T-helper 2 cell treated with Interferon-gamma antibody and Interleukin-4, amounts not matched to agents 5 μg/mL and 100 μg/mL, for 36 hours (primary cell): ENCODE measurements around the gene SELENOT.
A peak's percentile ranks its signal among the peaks of the same experiment; 100 is the strongest.
"Not testable (repeated sequence)": the region's sequence is repeated elsewhere in the genome, so short reads cannot be mapped to it uniquely, and the experiment has no call there.

Experiments
- DNase-seq: peaks from one replicate; pipeline ENCODE4 v3.0.0; 2021; ENCODE audit warnings: low spot score
- H3K27ac Mint-ChIP-seq: one replicate; pipeline ENCODE4 v1.8.0; 2021; ENCODE audit warnings: mild to moderate bottlenecking, mixed read lengths
- H3K27me3 Mint-ChIP-seq: one replicate; pipeline ENCODE4 v1.8.0; 2021; ENCODE audit warnings: low read depth, mixed read lengths
- H3K36me3 Mint-ChIP-seq: one replicate; pipeline ENCODE4 v1.8.0; 2021; ENCODE audit warnings: low read depth, mixed read lengths
- H3K4me1 Mint-ChIP-seq: one replicate; pipeline ENCODE4 v1.8.0; 2021; ENCODE audit warnings: low read depth, mixed read lengths
- H3K4me3 Mint-ChIP-seq: one replicate; pipeline ENCODE4 v1.8.0; 2022; ENCODE audit warnings: mild to moderate bottlenecking, moderate library complexity, mixed read lengths
- H3K9me3 Mint-ChIP-seq: one replicate; pipeline ENCODE4 v1.8.0; 2021; ENCODE audit warnings: mixed read lengths

Gene SELENOT

DNA sequence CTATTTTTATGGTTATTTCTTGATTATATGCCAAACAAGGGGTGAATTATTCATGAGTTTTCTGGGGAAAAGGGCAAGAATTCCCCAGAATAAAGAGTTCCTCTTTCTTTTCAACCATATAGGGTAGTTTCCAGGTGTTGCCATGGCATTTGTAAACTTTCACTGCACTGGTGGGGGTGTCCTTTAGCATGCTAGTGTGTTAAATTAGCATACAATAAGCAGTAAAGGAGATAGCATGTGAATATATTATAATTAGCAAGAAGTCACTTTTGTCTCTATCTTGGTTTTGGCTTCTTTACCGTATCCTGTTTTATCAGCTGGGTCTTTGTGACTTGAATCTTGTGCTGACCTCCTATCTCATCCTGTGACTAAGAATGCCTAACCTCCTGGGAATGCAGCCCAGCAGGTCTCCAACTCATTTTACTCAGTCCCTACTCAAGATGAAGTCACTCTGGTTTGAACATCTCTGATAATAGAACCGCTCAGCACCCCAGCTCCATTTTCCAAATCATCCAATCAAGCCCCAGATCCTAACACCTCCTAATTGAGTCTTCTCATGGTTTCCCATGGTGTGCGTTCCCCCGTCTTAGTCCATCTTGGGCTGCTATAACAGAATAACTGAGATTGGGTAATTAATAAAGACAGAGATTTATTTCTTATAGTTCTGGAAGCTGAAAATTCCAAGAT is 3.4 kb upstream of the SELENOT start:
- H3K4me3 Mint-ChIP-seq: no peak overlapping the region
- H3K27me3 Mint-ChIP-seq: no peaks in the 10 kb centered on the region
- no peaks in the 10 kb centered on the region for H3K9me3 Mint-ChIP-seq
- DNase-seq: no peak
- peaks cover 27% of the 10 kb centered on the region for H3K36me3 Mint-ChIP-seq
- peaks cover 29% of the 10 kb centered on the region for H3K4me1 Mint-ChIP-seq
- H3K27ac Mint-ChIP-seq: peak overlapping the region; percentile 3

DNA sequence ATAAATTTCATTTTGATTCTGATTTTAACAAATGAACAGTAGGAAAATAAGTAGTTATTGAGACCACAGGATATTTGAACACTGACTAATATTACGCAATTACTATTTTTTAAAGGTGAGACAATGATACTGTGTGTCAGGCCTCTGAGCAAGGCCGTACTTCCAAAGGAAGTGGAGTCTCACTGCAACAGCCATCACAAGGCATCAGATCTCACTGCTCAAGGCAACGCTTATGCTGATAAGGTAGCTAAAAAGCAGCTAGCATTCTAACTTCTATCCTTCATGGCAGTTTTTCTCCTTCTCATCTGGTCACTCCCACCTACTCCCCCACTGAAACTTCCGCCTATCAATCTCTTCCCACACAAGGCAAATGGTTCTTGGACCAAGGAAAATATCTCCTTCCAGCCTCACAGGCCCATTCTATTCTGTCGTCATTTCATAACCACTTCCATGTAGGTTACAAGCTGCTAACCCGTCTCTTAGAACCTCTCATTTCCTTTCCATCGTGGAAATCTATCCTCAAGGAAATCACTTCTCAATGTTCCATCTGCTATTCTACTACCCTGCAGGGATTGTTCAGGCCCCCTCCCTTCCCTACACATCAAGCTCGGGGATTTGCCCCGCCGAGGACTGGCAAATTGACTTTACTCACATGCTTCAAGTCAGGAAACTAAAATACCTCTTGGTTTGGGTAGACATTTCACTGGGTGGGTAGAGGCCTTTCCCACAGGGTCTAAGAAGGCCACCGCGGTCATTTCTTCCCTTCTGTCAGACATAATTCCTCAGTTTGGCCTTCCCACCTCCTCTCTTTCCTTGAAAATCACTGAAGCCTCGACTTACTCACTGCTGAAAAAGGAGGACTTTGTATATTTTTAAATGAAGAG is 2.2 kb upstream of the SELENOT start:
- H3K27ac Mint-ChIP-seq: peak overlapping the region; percentile 81
- peaks cover 33% of the 10 kb centered on the region for H3K4me1 Mint-ChIP-seq
- H3K36me3 Mint-ChIP-seq: peaks cover 28% of the 10 kb centered on the region
- not testable (repeated sequence) for H3K27me3 Mint-ChIP-seq, H3K9me3 Mint-ChIP-seq, DNase-seq
- H3K4me3 Mint-ChIP-seq: peak overlapping the region; percentile 87

DNA sequence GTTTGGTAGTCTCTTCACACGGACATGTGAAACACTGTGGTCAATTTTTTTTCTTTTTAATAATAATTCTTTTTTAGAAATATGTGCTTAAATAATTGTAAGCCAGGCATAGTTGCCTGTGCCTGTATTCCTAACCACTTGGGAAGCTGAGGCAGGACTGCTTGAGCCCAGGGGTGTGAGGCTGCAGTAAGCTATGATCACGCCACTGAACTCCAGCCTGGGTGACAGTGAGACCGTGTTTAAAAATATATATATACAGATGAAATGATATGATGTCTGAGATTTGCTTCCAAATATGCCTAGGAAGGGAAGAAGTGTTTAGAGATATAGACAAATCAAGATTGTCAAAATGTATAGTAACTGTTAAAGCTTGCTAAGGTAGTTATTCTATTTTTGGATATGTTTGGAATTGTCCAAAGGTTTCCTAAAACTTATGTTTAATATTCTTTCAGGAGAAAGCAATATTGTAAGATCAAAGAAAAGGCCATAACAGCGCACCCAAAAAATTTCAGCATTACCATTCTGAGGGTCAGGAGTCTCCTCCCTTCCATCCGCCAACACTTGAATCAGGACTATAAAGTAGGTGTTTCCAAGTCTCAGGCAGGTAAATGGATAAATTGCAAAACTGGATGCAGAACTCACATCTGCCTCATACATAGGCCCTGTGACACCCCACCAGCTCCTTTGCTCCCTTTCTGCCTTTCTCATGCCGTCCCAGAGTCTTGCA is 532 bp upstream of the SELENOT start:
- Mint-ChIP-seq H3K36me3 (peaks cover 40% of the 10 kb centered on the region), H3K4me3 (peak overlapping the region; percentile 93), H3K9me3 (no peaks in the 10 kb centered on the region), H3K27ac (peak overlapping the region; percentile 98), H3K4me1 (peaks cover 46% of the 10 kb centered on the region), H3K27me3 (no peaks in the 10 kb centered on the region)
- DNase-seq: no peak

DNA sequence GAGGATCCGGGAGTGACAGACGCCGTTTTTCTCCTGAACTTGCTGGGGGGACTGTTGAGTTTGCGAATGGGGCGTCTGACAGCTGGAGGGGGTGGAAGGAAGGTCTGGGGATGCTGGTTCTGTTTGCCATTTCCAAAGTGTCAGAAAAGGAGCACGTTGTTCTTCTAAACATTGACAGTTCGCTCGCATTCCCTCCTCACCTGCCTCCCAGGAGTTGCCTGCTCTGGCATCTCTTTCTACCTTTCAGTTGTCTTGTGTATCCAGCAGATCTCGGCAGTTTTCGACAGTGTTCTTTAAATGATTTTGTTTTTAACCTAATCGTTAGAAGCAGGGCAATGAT is 829 bp downstream of the SELENOT start:
- peak overlapping the region; percentile 98 for H3K27ac Mint-ChIP-seq
- H3K4me1 Mint-ChIP-seq: peaks cover 55% of the 10 kb centered on the region
- peak overlapping the region; percentile 93 for H3K4me3 Mint-ChIP-seq
- H3K9me3 Mint-ChIP-seq: no peaks in the 10 kb centered on the region
- H3K36me3 Mint-ChIP-seq: peaks cover 42% of the 10 kb centered on the region
- no peak for DNase-seq
- H3K27me3 Mint-ChIP-seq: no peaks in the 10 kb centered on the region

DNA sequence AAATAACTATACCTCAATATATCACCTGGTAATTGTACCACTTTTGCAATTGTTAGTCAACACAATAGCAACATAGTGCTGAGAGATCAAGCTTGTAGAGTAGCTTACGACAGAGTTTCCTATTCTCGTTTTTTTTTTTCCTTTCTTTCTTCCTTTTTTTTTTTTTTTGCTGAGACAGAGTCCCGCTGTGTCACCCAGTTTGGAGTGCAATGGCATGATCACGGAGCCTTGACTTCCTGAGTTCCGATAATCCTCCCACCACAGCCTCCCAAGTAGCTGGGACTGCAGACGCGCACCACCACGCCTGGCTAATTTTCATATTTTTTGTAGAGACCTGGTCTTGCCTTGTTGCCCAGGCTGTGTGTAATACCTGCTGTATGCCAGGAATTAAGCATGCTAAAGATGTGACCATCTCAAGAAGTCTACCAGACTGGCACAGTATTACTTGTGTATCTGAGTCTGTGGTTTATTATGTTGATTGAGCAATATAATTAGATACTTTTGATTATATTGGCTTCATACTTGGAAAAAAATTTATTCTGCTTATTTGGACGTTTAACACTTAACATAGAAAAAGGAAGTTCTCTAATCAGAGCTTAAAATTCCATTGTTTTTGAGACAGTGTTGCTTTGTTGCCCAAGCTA is 3.0 kb downstream of the SELENOT start:
- H3K27ac Mint-ChIP-seq: peak overlapping the region; percentile 60
- no peaks in the 10 kb centered on the region for H3K27me3 Mint-ChIP-seq
- peaks cover 36% of the 10 kb centered on the region for H3K36me3 Mint-ChIP-seq
- DNase-seq: no peak
- peaks cover 59% of the 10 kb centered on the region for H3K4me1 Mint-ChIP-seq
- peak overlapping the region; percentile 93 for H3K4me3 Mint-ChIP-seq
- no peaks in the 10 kb centered on the region for H3K9me3 Mint-ChIP-seq

GRCh38 chr3:150607267-150608065 is 4.3 kb downstream of the SELENOT start:
- Mint-ChIP-seq H3K4me1 (peaks cover 54% of the 10 kb centered on the region), H3K27me3 (no peaks in the 10 kb centered on the region), H3K27ac (peak overlapping the region; percentile 4), H3K4me3 (peak overlapping the region; percentile 2), H3K9me3 (no peaks in the 10 kb centered on the region), H3K36me3 (peaks cover 41% of the 10 kb centered on the region)
- no peak for DNase-seq

DNA sequence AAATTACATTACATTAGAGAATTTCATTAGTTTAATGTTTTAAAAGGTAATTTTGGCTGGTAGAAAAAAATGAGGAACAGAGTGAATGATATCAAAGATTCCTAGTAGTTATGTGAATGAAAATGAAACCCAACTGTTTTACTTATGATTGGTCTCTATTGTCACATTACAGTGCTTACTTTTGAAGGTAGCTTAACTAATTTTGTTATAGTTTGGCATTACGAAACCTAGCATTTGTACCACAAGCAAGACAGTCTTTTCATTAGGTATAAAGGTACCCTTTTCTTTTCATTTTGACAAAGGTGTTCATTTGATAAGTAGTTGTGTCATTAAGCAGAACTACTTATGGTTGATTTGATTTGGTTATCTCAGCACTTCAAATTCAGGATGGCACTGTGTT is 6.9 kb downstream of the SELENOT start:
- Mint-ChIP-seq H3K9me3 (peaks cover 4% of the 10 kb centered on the region), H3K4me3 (peak overlapping the region; percentile 64), H3K27ac (peak overlapping the region; percentile 65), H3K36me3 (peaks cover 47% of the 10 kb centered on the region), H3K27me3 (no peaks in the 10 kb centered on the region), H3K4me1 (peaks cover 69% of the 10 kb centered on the region)
- no peak for DNase-seq

DNA sequence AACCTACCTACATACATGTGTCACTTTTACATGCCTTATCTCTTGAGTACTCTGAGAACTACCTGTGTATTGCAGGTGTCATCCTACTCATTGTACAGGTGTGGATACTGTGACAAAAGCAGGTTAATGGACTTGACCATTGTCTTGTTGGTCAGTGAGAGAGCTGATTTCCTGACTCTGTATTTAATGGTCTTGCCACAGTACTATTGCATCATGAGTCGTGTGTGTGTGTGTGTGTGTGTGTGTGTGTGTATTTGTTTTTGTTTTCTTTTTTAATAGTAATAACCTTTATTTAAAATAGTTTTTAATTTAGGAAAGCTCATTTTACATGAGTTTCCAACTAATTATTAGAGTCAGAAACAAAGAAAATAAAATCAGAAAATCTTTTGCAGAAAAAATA is 7.7 kb downstream of the SELENOT start:
- peaks cover 65% of the 10 kb centered on the region for H3K4me1 Mint-ChIP-seq
- peaks cover 48% of the 10 kb centered on the region for H3K36me3 Mint-ChIP-seq
- no peak for DNase-seq
- no peak overlapping the region for H3K27ac Mint-ChIP-seq
- no peaks in the 10 kb centered on the region for H3K27me3 Mint-ChIP-seq
- H3K4me3 Mint-ChIP-seq: no peak overlapping the region
- peaks cover 4% of the 10 kb centered on the region for H3K9me3 Mint-ChIP-seq

DNA sequence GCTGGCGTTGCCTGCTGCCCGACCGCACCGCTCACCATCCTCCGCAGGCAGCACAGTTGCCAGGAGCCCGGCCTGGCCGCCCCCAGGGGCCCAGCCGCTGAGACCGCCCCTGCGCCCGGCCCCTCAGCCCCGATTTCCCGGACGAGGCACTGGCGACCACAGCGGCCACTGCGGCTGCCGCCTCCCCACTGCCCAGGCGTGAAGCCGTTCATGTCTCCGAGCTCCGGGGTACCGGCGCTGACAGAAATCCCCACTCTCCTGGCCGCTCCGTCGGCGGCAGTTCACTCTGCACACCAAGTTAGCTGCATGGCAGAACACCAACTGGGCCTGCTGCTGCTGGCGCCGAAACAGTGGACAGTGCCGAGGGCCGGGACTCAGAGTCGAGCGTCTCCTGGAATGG is 8.5 kb downstream of the SELENOT start:
- no peak overlapping the region for H3K4me3 Mint-ChIP-seq
- DNase-seq: no peak
- no peaks in the 10 kb centered on the region for H3K27me3 Mint-ChIP-seq
- peaks cover 44% of the 10 kb centered on the region for H3K36me3 Mint-ChIP-seq
- no peak overlapping the region for H3K27ac Mint-ChIP-seq
- H3K9me3 Mint-ChIP-seq: peaks cover 4% of the 10 kb centered on the region
- peaks cover 61% of the 10 kb centered on the region for H3K4me1 Mint-ChIP-seq

DNA sequence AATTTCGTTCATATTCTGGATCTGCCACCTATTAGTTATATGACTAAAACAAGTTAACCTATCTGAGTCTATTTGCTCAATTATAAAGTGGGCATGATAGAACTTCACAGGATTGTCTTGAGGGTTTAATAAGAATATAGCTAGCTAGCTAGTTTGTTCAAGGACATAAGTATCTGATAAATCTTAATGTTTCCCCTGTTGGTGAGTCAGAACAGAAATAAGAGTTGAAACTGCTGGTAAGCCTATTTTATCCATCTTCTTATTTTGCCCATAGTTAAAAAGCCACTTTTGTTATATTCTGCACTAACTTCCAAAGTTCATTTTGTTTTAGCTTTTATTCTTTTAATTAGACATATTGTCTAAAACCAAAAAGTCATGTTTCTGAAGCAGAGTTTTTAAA is 9.4 kb downstream of the SELENOT start:
- peaks cover 4% of the 10 kb centered on the region for H3K9me3 Mint-ChIP-seq
- H3K4me1 Mint-ChIP-seq: peaks cover 57% of the 10 kb centered on the region
- DNase-seq: no peak
- H3K4me3 Mint-ChIP-seq: peak overlapping the region; percentile 50
- peaks cover 41% of the 10 kb centered on the region for H3K36me3 Mint-ChIP-seq
- H3K27me3 Mint-ChIP-seq: no peaks in the 10 kb centered on the region
- H3K27ac Mint-ChIP-seq: peak overlapping the region; percentile 28

DNA sequence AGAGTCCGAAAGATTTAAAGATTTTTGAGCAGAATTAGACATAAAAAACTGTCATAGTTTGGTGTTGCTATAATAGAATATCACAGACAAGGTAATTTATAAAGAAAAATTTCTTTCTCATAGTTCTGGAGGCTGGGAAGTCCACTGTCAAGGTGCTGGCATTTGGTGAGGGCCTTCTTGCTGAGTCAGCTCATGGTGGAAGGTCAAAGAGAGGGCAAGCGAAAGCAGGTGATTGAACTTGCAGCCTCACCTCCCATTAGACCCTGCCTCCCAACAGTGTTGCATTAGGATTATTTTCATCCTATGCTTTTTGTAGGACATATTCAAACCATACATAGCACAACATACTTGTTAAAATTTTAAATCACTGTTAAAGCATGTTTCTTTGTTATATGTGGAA is 9.9 kb downstream of the SELENOT start:
- H3K27me3 Mint-ChIP-seq: no peaks in the 10 kb centered on the region
- DNase-seq: no peak
- H3K4me3 Mint-ChIP-seq: peak overlapping the region; percentile 50
- H3K27ac Mint-ChIP-seq: peak overlapping the region; percentile 60
- peaks cover 52% of the 10 kb centered on the region for H3K4me1 Mint-ChIP-seq
- peaks cover 40% of the 10 kb centered on the region for H3K36me3 Mint-ChIP-seq
- peaks cover 4% of the 10 kb centered on the region for H3K9me3 Mint-ChIP-seq

DNA sequence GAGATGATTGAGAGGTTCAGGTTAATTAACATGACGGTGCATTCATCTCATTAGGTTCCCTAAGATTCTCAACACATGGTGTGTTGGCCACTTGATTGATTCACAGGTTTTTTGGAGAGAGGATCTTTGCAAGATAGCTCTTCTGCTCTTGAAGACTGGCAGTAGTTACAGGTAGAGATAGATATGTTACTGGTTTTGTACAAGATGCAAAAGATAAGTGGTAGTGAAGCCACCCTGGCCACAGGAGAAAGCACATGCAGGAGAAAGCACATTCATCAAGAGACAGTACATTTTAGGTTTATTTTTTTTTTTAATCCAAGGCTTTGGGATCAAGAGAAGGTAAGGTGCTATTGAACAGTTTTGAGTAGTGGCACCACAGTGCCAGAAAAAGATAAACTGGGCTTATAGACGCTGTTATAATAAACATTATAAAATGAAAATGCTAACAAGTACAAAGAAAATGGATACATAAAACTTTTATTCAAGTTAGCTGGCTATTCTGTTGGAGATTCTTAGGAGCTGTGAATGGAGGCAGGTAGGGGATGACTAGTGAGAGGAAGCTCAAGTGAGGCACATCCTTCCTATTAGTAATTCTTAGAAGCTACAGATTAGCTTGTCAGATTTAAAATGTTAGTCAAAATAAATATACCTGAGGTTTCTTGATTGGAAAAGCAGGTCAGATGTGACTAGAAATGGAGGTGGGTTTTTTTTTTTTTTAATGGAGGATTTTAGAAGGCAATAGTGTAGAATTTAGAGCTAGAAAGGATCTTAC is 10.8 kb downstream of the SELENOT start:
- peaks cover 4% of the 10 kb centered on the region for H3K9me3 Mint-ChIP-seq
- no peak for DNase-seq
- peaks cover 49% of the 10 kb centered on the region for H3K36me3 Mint-ChIP-seq
- peak overlapping the region; percentile 50 for H3K4me3 Mint-ChIP-seq
- peak overlapping the region; percentile 60 for H3K27ac Mint-ChIP-seq
- no peaks in the 10 kb centered on the region for H3K27me3 Mint-ChIP-seq
- H3K4me1 Mint-ChIP-seq: peaks cover 47% of the 10 kb centered on the region
